GM19467 (cell line): Measurements from ENCODE around the gene ATP8A2.

Experiments
- ATAC-seq: cut with Tn5 transposase; IDR thresholded peaks from one replicate; pipeline ENCODE4 v1.9.1; 2021; ENCODE audit warnings: mild to moderate bottlenecking, moderate library complexity; ENCODE audit not compliant: unreplicated experiment

The ATP8A2 gene

GRCh38 chr13:25906191-25906661 lies 534.5 kb downstream of the ATP8A2 start:
- no peak for ATAC-seq

GRCh38 chr13:25908366-25908765 lies 536.6 kb downstream of the ATP8A2 start:
- no peak for ATAC-seq

- ATAC-seq: no peak
These were observed 538.5 kb downstream of the ATP8A2 start for GRCh38 chr13:25910243-25910642.

GRCh38 chr13:25910991-25911419 lies 539.2 kb downstream of the ATP8A2 start:
- no peak for ATAC-seq

- no peak for ATAC-seq
These were observed 541.2 kb downstream of the ATP8A2 start for GRCh38 chr13:25912961-25913360.

GRCh38 chr13:25915840-25916518 lies 544.2 kb downstream of the ATP8A2 start:
- ATAC-seq: no peak

GRCh38 chr13:25920277-25920676 lies 548.5 kb downstream of the ATP8A2 start:
- ATAC-seq: no peak

- no peak for ATAC-seq
These were observed 549.2 kb downstream of the ATP8A2 start for GRCh38 chr13:25920931-25921330.

GRCh38 chr13:25922376-25922775 lies 550.6 kb downstream of the ATP8A2 start:
- ATAC-seq: no peak

- no peak for ATAC-seq
These were observed 551.7 kb downstream of the ATP8A2 start for GRCh38 chr13:25923217-25924085.

GRCh38 chr13:25927363-25927762 lies 555.6 kb downstream of the ATP8A2 start:
- ATAC-seq: no peak

GRCh38 chr13:25927932-25928331 lies 556.2 kb downstream of the ATP8A2 start:
- ATAC-seq: no peak

- ATAC-seq: no peak
These were observed 557.2 kb downstream of the ATP8A2 start for GRCh38 chr13:25928941-25929505.

GRCh38 chr13:25929816-25930215 lies 558.0 kb downstream of the ATP8A2 start:
- ATAC-seq: no peak

GRCh38 chr13:25930653-25931052 lies 558.9 kb downstream of the ATP8A2 start:
- ATAC-seq: no peak

GRCh38 chr13:25932365-25932764 lies 560.6 kb downstream of the ATP8A2 start:
- ATAC-seq: no peak

GRCh38 chr13:25933520-25933919 lies 561.7 kb downstream of the ATP8A2 start:
- no peak for ATAC-seq

- ATAC-seq: no peak
These were observed 562.4 kb downstream of the ATP8A2 start for GRCh38 chr13:25934127-25934526.

GRCh38 chr13:25939961-25940687 lies 568.4 kb downstream of the ATP8A2 start:
- no peak for ATAC-seq

- ATAC-seq: no peak
These were observed 571.3 kb downstream of the ATP8A2 start for GRCh38 chr13:25943081-25943480.

- no peak for ATAC-seq
These were observed 571.9 kb downstream of the ATP8A2 start for GRCh38 chr13:25943658-25944057.
